NCI-H1930 (cell line): ENCODE data around the gene SLN.
"Not testable (repeated sequence)": the region's sequence is repeated elsewhere in the genome, so short reads cannot be mapped to it uniquely, and the experiment has no call there.

Experiments
- DNase-seq, 2 experiments: peaks; one replicate each; lab custom pipeline; 2025; lab: John Stamatoyannopoulos, UW

The SLN gene

GRCh38 chr11:107711861-107712755 lies at the start of gene SLN:
SLN (minus strand) TSS chr11:107712056.
- no peak for DNase-seq

DNA sequence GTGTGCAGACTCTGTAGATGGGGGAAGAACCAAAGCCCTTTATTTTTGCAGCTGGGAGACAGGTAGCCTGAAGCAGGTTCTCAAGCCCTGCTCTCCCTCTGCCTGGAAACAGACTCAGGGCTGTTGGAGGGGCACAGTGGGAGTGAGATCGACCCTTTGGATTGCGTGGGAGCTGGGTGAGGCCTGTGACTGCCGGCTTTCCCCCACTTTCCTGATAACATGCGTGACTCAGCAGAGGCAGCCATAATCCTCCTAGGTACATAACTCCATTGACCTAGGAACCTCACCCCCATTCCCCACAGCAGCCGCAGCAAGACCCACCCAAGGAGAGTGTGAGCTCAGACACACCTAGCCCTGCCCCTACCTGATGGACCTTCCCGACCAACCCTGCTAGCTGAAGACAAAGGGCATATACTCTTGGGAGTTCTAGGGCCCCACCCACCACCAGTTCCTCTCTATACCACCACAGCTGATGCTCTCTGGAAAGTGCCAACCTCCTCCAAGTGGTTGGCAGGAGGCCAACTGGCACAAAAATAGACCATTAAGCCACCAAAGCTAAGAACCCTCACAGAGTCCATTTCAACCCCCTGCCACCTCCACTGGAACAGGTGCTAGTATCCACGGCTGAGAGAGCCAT lies 47.0 kb upstream of the SLN start:
- not testable (repeated sequence) for DNase-seq

- no peak for DNase-seq
These were observed 45.8 kb upstream of the SLN start for GRCh38 chr11:107757661-107758060.

- DNase-seq: no peak
These were observed 44.7 kb upstream of the SLN start for GRCh38 chr11:107756553-107756952.

- DNase-seq: no peak
These were observed 41.3 kb upstream of the SLN start for GRCh38 chr11:107752949-107753822.

- DNase-seq: no peak
These were observed 40.7 kb upstream of the SLN start for GRCh38 chr11:107752508-107752907.

- no peak for DNase-seq
These were observed 39.2 kb upstream of the SLN start for GRCh38 chr11:107751082-107751481.

GRCh38 chr11:107750313-107750712 lies 38.5 kb upstream of the SLN start:
- no peak for DNase-seq

- no peak for DNase-seq
These were observed 35.8 kb upstream of the SLN start for GRCh38 chr11:107747622-107748021.

DNA sequence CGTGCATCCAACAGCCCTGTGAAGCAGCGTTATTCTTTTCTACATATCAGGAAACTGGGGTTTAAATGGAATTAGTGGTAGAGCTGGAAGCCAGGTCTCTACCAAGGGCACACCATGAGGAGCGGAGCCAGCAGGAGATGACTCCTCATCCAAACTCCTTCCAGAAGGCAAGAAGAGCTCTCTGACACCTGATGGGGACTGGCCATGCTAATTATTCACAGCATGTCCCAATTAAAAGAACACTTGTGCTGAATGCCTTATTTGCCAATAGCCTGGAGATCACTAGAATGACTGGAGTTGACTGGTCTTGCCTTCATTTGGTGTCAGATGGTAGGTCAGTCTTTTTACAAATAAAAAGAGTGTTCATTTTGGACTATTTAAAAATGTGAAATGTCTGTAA lies 32.9 kb upstream of the SLN start:
- DNase-seq: no peak

- no peak for DNase-seq
These were observed 31.3 kb upstream of the SLN start for GRCh38 chr11:107743191-107743590.

DNA sequence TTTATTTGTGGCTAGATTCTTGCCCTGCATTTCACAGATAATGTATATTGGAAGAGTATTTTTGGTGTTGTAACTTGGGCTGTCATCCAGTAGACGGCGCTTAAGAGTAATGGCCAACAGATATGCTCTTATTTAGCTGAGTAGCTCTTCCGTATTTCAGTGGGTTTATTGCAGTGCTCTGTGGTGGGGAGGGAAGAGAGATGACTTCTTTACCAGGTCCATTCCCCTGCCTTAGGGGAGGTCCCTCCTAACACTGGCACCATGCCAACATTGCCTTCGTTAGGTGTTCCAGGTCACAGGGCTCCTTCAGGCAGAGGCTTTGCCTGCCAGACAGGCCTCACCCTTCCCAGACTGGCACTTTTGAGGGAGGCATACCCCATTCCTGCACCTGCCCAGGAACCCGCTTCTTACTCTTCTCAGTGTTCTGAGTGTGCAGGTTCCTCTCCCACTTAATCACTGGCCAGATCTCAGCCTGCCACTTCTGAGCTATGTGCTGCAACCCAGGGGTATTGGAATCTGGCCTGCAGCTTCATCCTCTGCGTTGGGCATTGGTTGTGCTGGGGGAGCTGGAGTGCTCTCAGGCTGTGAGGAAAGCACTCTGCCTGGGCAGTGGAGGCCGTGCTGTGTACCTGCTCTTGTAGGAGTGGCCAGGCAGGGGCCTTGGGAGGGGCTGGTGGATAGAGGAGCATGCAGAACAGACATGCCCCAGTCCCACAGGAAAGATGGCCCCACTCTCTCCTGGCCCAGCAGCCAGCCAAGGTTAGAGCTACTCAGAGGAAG lies 29.4 kb upstream of the SLN start:
- DNase-seq: no peak

DNA sequence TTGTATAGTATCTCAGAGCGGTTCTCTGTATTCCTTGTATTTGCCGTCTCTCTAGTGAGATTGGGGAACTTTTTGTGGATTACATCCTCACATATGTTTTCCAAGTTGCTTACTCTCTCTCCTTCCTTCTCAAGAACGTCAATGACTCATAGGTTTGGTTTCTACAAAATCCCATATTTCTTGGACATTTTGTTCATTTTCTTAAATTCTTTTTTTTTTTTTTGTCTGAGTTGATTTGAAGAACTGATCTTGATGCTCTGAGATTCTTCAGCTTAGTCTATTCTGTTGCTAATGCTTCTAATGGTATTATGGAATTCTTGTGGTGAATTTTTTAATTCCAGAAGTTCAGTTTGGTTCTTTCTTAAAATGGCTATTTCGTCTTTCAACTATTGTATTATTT lies 28.4 kb upstream of the SLN start:
- DNase-seq: no peak

GRCh38 chr11:107736546-107736945 lies 24.7 kb upstream of the SLN start:
- DNase-seq: no peak

DNA sequence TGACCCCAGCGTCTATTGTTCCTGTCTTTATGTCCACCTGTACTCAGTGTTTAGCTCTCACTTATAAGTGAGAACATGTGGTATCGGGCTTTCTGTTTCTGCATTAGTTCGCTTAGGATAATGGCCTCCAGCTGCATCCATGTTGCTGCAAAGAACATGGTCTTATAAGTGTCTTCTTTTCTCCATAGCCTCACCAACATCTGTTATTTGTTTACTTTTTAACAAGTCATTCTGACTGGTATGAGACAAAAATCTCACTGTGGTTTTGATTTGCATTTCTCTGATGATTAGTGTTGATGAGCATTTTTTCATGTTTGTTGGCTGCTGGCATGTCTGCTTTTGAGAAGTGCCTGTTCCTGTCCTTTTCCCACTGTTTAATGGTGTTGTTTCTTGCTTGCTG lies 21.7 kb upstream of the SLN start:
- DNase-seq: no peak

GRCh38 chr11:107732689-107733051 lies 20.8 kb upstream of the SLN start:
- DNase-seq: no peak

DNA sequence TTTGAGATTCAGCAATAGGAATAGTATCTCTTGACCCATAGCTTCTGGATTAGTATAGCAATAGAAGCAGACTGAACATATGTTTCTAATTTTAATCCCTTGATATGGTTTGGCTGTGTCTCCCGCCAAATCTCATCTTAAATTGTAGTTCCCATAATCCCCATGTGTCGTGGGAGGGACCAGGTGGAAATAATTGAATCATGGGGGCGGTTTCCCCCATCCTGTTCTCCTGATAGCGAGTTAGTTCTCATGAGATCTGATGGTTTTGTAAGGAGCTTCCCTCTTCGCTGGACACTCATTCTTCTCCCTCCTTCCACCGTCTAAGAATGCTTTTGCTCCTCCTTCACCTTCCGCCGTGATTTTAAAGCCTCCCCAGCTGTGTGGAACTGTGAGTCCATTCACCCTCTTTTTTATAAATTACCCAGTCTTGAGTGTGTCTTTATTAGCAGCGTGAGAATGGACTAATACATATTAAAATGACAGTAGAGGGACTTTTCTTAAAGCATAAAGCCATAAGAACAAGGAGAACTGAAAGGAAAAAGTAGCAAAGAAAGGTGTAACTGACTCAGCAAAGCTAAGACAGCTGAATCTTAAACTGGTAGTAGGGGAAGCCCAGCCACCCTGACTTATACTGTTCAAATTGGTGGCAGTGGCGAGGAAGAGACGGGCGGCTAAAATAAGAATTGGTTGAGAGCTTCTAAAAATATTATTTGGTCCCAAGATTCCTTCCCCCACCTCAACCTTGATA lies 20.3 kb upstream of the SLN start:
- DNase-seq: no peak

DNA sequence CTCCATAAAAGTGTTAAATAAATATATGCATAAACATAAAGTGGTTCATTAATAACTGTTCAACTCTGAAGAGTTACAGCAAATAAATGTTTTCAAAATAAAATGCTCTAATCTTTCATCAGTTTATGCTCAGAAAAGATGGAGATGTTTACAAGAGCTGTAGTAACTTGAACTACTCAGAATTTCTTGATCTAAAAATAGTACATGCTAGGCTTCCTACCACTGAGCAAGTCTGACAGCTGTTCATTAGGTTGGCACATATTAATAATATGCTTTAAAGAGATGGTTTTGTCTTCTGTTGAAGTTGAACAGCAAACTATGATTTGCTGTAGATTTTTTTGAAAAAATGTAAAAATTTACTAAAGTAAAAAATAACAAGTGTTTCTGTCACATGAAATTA lies 10.8 kb upstream of the SLN start:
- DNase-seq: no peak

DNA sequence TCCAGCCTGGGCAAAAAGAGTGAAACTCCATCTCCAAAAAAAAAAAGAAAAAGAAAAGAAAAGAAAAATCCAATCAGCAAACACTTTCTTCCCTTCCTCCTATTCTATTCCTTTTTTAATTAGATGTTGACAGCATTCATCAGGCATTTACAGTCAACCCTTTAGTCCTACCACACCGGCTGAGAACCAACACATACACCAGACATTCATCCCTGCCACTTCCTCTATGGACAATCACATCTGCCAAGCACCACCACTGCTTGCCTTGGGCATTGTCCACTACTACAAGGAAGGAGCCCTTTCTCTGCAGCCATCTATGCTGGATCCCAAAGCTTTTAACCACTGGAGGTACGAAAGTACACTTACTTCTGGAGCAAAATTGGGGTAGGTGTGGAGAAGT lies 9.4 kb upstream of the SLN start:
- DNase-seq: no peak

DNA sequence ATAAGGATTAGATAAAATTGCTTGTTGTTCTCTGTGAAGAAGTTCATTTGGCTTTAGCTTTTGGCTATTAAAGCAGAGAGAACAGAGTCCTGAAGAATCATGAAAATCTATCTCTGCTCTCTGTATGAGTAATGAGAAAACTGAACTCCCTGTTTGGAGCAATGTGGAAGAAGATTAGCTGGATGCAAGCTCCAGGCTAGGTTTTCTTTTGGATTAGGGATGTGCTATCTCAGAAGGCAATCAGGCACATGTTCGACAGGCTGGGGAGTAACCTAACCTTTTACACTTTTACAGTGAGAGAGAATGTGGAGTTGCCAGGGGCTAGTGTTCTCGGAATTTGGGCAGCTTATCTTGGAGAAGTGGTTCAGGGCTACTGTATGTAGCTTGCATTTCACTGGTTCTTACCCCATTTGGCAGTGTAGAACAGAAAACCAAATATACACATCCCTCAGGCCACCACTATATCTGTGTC lies 8.5 kb upstream of the SLN start:
- no peak for DNase-seq
